NCI-H1436 (cell line): Measurements from ENCODE around the gene SULT6B1.

Experiments
- DNase-seq: peaks from one replicate; lab custom pipeline; 2025; lab: John Stamatoyannopoulos, UW

Gene SULT6B1

DNA sequence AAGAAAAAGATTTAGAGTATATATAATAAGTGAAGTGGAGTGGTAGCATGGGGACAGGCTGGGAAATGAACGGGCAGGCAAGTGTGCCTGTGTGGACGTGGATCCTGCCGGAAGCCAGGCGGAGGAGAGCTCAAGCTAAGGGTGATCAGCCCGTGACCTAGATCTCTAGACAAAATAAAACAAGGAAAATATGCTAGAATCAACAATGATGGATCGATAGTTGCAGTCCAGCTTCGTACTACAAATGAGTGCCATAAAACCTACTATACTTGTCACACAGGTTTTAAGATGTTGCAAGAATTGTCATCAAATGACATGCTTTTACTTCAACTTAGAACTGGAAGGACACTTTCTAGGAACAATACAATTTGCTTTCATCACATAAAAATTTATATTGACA, 40.1 kb downstream of the SULT6B1 start:
- no peak for DNase-seq

DNA sequence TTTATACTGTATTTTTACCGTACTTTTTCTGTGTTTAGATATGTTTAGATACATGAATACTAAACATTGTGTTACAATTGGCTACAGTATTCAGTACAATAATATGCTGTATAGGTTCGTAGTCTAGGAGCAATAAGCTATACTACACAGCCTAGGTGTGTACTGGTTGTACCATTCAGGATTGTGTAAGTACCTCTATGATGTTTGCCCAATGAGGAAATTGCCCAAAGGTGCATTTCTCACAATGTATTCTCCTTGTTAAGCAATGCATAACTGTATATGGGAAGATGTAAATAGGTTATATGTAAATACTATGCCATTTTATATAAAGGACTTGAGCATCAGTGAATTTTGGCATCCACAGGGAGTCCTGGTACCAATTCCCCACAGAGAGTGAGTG, 42.4 kb downstream of the SULT6B1 start:
- no peak for DNase-seq

DNA sequence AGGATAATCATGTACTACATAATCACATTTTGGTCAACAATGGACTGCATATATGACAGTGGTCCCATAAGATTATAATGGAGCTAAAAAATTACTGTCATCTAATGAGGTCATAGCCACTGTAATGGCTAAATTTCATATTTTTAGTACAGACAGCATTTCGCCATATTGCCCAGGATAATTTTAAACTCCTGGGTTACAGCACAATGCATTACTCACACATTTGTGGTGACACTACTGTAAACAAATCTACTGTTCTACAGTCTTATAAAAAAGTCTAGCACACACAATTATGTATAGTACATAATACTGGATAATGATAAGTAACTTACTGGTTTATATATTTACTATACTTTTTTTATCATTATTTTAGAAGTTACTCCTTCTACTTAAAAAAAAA, 44.5 kb downstream of the SULT6B1 start:
- DNase-seq = no peak

DNA sequence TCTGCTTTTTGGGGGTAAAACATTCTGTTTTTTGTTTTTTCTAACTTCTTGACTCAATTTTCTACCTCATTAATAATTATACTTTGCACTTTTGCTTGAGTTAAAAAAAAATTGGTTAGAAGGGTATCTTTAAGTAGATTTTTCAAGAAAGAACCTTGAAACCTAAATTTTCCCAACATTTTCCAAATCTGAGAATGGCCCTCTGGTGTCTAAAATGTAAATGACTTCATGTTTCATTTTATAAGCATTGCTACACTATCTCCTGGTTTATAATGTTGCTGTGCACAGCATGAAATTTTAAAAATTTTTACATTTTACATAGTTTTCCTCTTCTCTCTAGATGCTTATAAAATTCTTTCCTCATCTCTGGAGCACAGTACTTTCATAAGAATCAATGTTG, 45.9 kb downstream of the SULT6B1 start:
- no peak for DNase-seq

DNA sequence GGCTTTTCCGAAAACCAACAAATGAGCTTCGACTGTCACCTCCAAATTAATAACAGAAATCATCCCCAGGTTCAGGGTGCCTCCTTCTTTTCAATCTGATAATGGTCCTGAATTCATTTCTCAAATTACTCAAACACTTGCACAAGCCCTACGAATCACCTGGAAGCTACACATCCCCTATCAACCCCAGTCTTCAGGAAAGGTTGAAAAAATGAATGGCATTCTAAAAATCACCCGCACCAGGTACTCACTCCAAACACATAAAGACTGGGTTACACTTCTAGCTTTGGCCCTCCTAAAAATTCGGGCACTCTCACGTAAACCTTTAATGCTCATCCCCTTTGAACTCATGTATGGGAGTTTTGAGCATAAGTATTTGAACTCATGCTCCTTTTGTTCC, 55.6 kb downstream of the SULT6B1 start:
- no peak for DNase-seq

DNA sequence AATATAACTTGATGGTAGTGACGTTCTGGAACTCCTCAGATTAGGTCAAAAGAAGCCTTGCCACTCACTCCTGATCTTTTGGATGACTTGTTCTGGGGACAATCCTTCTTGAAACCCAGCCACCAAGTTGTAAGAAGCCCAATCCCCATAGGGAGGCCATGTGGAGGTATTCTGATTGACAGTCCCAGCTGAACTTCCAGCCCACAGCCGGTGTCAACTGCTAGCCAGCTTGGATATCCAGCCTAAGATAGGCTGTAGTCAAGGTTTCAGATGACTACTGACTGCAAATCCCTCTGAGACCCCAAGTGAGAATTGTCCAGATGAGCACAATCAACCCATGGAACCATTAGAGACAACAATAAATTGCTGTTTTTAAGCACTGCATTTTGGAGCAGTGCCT, 63.1 kb downstream of the SULT6B1 start:
- DNase-seq = no peak

DNA sequence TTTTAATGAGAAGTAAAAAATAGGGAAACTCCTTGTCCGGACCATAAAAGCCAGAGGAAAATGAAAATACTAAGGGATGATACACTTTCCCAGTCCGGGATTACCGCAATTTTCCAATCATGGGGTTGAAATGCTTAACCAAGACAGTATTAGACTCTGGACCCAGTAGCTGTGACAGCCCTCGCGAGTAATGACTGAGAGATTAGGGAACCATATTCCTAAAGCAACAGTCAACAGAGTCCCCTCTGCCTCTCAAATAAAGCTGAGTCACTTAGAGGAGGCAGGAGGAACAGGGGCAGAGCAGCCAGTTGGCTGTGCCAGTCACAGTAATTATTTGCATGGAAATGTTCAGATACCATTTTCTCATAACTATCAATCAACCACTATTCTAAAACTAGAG, 69.3 kb downstream of the SULT6B1 start:
- no peak for DNase-seq
